Kidney (tissue), 14 donors: Measurements from ENCODE around the gene NXT2. TPM values are rescaled to one million over a fixed set of nuclear protein-coding genes. Genes with fewer than 3 reads are reported as not detected.

ENCODE experiments used
- DNase-seq, 5 donors: peaks; one replicate each; pipeline ENCODE4 v3.0.0-alpha.2; 2013 to 2020
- FAIRE-seq: peaks from 2 replicates; lab custom pipeline; 2012; peaks lifted over from hg19 to GRCh38; lab: Jason Lieb, UNC
- H3K27ac ChIP-seq, 2 donors: one replicate each; pipeline ENCODE4 v1.7.0; 2013; ENCODE audit warnings: low read depth in 2 of 2, low read length in 2 of 2, inconsistent platforms in 1 of 2
- H3K27me3 ChIP-seq: one replicate; pipeline ENCODE4 v1.7.1; 2013; ENCODE audit warnings: low read length, inconsistent platforms; ENCODE audit not compliant: control insufficient read depth, insufficient read depth
- H3K36me3 ChIP-seq, 3 donors: one replicate each; pipeline versions ENCODE4 v1.7.0 to v1.7.1; 2013; ENCODE audit warnings: low read length in 3 of 3, control low read depth in 1 of 3, inconsistent platforms in 1 of 3; ENCODE audit not compliant: insufficient read depth in 3 of 3, control insufficient read depth in 2 of 3
- H3K4me1 ChIP-seq, 3 donors: one replicate each; pipeline versions ENCODE4 v1.7.0 to v1.7.1; 2013; ENCODE audit warnings: low read length in 3 of 3, inconsistent platforms in 1 of 3, low read depth in 1 of 3; ENCODE audit not compliant: control insufficient read depth in 2 of 3, insufficient read depth in 2 of 3
- H3K4me3 ChIP-seq, 3 donors: one replicate each; pipeline versions ENCODE4 v1.7.0 to v1.8.1; 2013; ENCODE audit warnings: low read length in 3 of 3, control low read depth in 1 of 3, inconsistent platforms in 1 of 3
- H3K9ac ChIP-seq, 3 donors: one replicate each; pipeline versions ENCODE4 v1.7.0 to v1.7.1; 2013; ENCODE audit warnings: low read length in 3 of 3, control low read depth in 1 of 3, inconsistent platforms in 1 of 3
- H3K9me3 ChIP-seq, 3 donors: one replicate each; pipeline versions ENCODE4 v1.7.0 to v1.7.1; 2013; ENCODE audit warnings: low read length in 3 of 3, control low read depth in 1 of 3, inconsistent platforms in 1 of 3; ENCODE audit not compliant: control insufficient read depth in 2 of 3, insufficient read depth in 1 of 3
- CTCF ChIP-seq: IDR thresholded peaks from 3 replicates; pipeline ENCODE4 v1.5.1; 2012; ENCODE audit warnings: mild to moderate bottlenecking, moderate library complexity, borderline replicate concordance; ENCODE audit not compliant: insufficient read depth; ENCODE audit errors: extremely low read depth
- intact Hi-C: fragments of 100-400 bp; cut with DNase I; formaldehyde crosslinking; loops from one replicate; pipeline ENCODE4 v1.11.1; 2022
- polyA plus RNA-seq: library from polyadenylated mRNA; stranded (reverse); fragments of 350-450 nt; fragmentation: Illumina TruSeq; extraction: RNeasy Lipid Tissue Mini Kit (QIAGEN cat#74804); gene quantifications from one replicate; pipeline ENCODE4 v1.2.3, GENCODE V29; 2014; ENCODE audit warnings: low read depth, low replicate concordance; ENCODE audit not compliant: insufficient read depth
- total RNA-seq: library from RNA; stranded (reverse); fragmentation: NEBNext Ultra II Directional; extraction: Animal tissue kit (Norgen Biotek cat#: 25700); gene quantifications from one replicate; pipeline ENCODE4 v1.2.1, GENCODE V29; 2021
- donor health status: control.
- donor health status: control.
- donor health status: control.
- donor health status: control.
- donor health status: control.
- donor health status: DM: yes; HTN: yes; CAD: no.
- donor health status: Normal renal cell carcinoma (clear cell type).

The NXT2 gene
- total and polyA plus RNA-seq, 2 donors from 2014 or later: 4.7 to 8.1 TPM

GRCh38 chrX:109577055-109577454 is 40.4 kb downstream of the NXT2 start:
- no peak for DNase-seq
- H3K36me3 ChIP-seq: no peaks in the 10 kb centered on the region
- H3K27me3 ChIP-seq: no peaks in the 10 kb centered on the region
- H3K9me3 ChIP-seq: no peaks in the 10 kb centered on the region
- no peak for FAIRE-seq
- no peaks in the 10 kb centered on the region for H3K4me1 ChIP-seq
- no peak overlapping the region for H3K9ac ChIP-seq
- intact Hi-C loops: no loop called here
- no peak overlapping the region for H3K4me3 ChIP-seq
- no peak for TF ChIP-seq CTCF
- H3K27ac ChIP-seq: no peak overlapping the region

GRCh38 chrX:109578916-109579315 is 42.3 kb downstream of the NXT2 start:
- no peaks in the 10 kb centered on the region for H3K9me3 ChIP-seq
- H3K4me1 ChIP-seq: no peaks in the 10 kb centered on the region
- H3K9ac ChIP-seq: no peak overlapping the region
- no peaks in the 10 kb centered on the region for H3K27me3 ChIP-seq
- no peak for FAIRE-seq
- H3K27ac ChIP-seq: no peak overlapping the region
- intact Hi-C loops: no loop called here
- no peak for TF ChIP-seq CTCF
- no peaks in the 10 kb centered on the region for H3K36me3 ChIP-seq
- H3K4me3 ChIP-seq: no peak overlapping the region
- no peak for DNase-seq

- H3K4me1 ChIP-seq: no peaks in the 10 kb centered on the region
- no peak for FAIRE-seq
- no peak overlapping the region for H3K4me3 ChIP-seq
- H3K27ac ChIP-seq: no peak overlapping the region
- H3K9ac ChIP-seq: no peak overlapping the region
- H3K36me3 ChIP-seq: no peaks in the 10 kb centered on the region
- intact Hi-C loops: no loop called here
- DNase-seq: no peak
- no peaks in the 10 kb centered on the region for H3K27me3 ChIP-seq
- no peak for TF ChIP-seq CTCF
- no peaks in the 10 kb centered on the region for H3K9me3 ChIP-seq
Observed at GRCh38 chrX:109585488-109585887, 48.8 kb downstream of the NXT2 start.

- Histone ChIP-seq H3K9me3 (no peaks in the 10 kb centered on the region), H3K4me1 (no peaks in the 10 kb centered on the region), H3K27ac (no peak overlapping the region), H3K36me3 (no peaks in the 10 kb centered on the region), H3K4me3 (no peak overlapping the region), H3K27me3 (no peaks in the 10 kb centered on the region), H3K9ac (no peak overlapping the region)
- intact Hi-C loops: no loop called here
- no peak for FAIRE-seq
- DNase-seq: peak in 2 of 5 donors; percentile 6 to 12
- no peak for TF ChIP-seq CTCF
Observed at GRCh38 chrX:109590176-109590575, 53.5 kb downstream of the NXT2 start.
